Trophoblast cell (in vitro differentiated cells and primary cell): Measurements from ENCODE around the gene TSBP1.

Experiments
- DNase-seq, 2 donors: peaks; one replicate each; pipeline ENCODE4 v3.0.0-alpha.2; 2016
- H2AFZ ChIP-seq: 2 replicates; pipeline ENCODE4 v1.6.1; 2013; ENCODE audit warnings: low read length, moderate library complexity, mild to moderate bottlenecking; ENCODE audit not compliant: insufficient read depth, poor library complexity
- H2AK5ac ChIP-seq: 2 replicates; pipeline ENCODE4 v1.6.1; 2013; ENCODE audit warnings: mild to moderate bottlenecking, low read length
- H2BK120ac ChIP-seq: 2 replicates; pipeline ENCODE4 v1.6.1; 2013; ENCODE audit warnings: low read length, mild to moderate bottlenecking, moderate library complexity; ENCODE audit not compliant: insufficient read depth, poor library complexity
- H2BK12ac ChIP-seq: 2 replicates; pipeline ENCODE4 v1.6.1; 2013; ENCODE audit warnings: mild to moderate bottlenecking, low read length, moderate library complexity
- H2BK5ac ChIP-seq: 2 replicates; pipeline ENCODE4 v1.6.1; 2013; ENCODE audit warnings: low read length, low read depth, moderate library complexity, mild to moderate bottlenecking; ENCODE audit not compliant: poor library complexity
- H3K14ac ChIP-seq: 2 replicates; pipeline ENCODE4 v1.6.1; 2013; ENCODE audit warnings: mild to moderate bottlenecking, low read length
- H3K18ac ChIP-seq: 2 replicates; pipeline ENCODE4 v1.6.1; 2013; ENCODE audit warnings: mild to moderate bottlenecking, low read length
- H3K23ac ChIP-seq: 2 replicates; pipeline ENCODE4 v1.6.1; 2013; ENCODE audit warnings: low read length
- H3K27ac ChIP-seq: 2 replicates; pipeline ENCODE4 v1.5.1; 2013; ENCODE audit warnings: low read depth, mild to moderate bottlenecking, inconsistent platforms, low read length, moderate library complexity
- H3K27me3 ChIP-seq: 2 replicates; pipeline ENCODE4 v1.6.1; 2013; ENCODE audit warnings: inconsistent platforms, mild to moderate bottlenecking, low read length, moderate library complexity; ENCODE audit not compliant: insufficient read depth
- H3K36me3 ChIP-seq, 2 experiments: 1 replicate in 1 of 2; 2 replicates in 1 of 2; pipeline ENCODE4 v1.6.1; 2013; ENCODE audit warnings: low read length in 2 of 2, mild to moderate bottlenecking in 2 of 2, moderate library complexity in 1 of 2; ENCODE audit not compliant: insufficient read depth in 2 of 2, control insufficient read depth in 1 of 2
- H3K4ac ChIP-seq: 2 replicates; pipeline ENCODE4 v1.6.1; 2013; ENCODE audit warnings: low read depth, mild to moderate bottlenecking, low read length, moderate library complexity
- H3K4me1 ChIP-seq, 2 experiments: 1 replicate in 1 of 2; 2 replicates in 1 of 2; pipeline ENCODE4 v1.6.1; 2013; ENCODE audit warnings: low read length in 2 of 2, mild to moderate bottlenecking in 2 of 2, moderate library complexity in 1 of 2; ENCODE audit not compliant: insufficient read depth in 2 of 2, control insufficient read depth in 1 of 2
- H3K4me2 ChIP-seq: 2 replicates; pipeline ENCODE4 v1.6.1; 2013; ENCODE audit warnings: inconsistent platforms, mild to moderate bottlenecking, low read length, moderate library complexity
- H3K4me3 ChIP-seq: 2 replicates; pipeline ENCODE4 v1.5.1; 2013; ENCODE audit warnings: mild to moderate bottlenecking, low read depth, low read length, inconsistent platforms
- H3K79me1 ChIP-seq: one replicate; pipeline ENCODE4 v1.6.1; 2013; ENCODE audit warnings: low read length
- H3K79me2 ChIP-seq: 2 replicates; pipeline ENCODE4 v1.6.1; 2013; ENCODE audit warnings: low read length, mild to moderate bottlenecking; ENCODE audit not compliant: control insufficient read depth, insufficient read depth, poor library complexity
- H3K9ac ChIP-seq: 2 replicates; pipeline ENCODE4 v1.6.1; 2013; ENCODE audit warnings: mild to moderate bottlenecking, low read length
- H3K9me3 ChIP-seq: 2 replicates; pipeline ENCODE4 v1.6.1; 2013; ENCODE audit warnings: low read depth, mild to moderate bottlenecking, control low read depth, inconsistent platforms, low read length; ENCODE audit not compliant: insufficient read depth
- H4K12ac ChIP-seq: 2 replicates; pipeline ENCODE4 v1.6.1; 2013; ENCODE audit warnings: low read depth, mild to moderate bottlenecking, low read length, moderate library complexity
- H4K8ac ChIP-seq: 2 replicates; pipeline ENCODE4 v1.6.1; 2013; ENCODE audit warnings: low read depth, mild to moderate bottlenecking, low read length, moderate library complexity
- H4K91ac ChIP-seq: one replicate; pipeline ENCODE4 v1.6.1; 2013; ENCODE audit warnings: low read depth, mild to moderate bottlenecking, low read length, moderate library complexity
- WGBS: extraction: QIAGEN DNeasy Blood & Tissue Kit; methylation state at CpG from one replicate; pipeline ENCODE4 v1.1.7; 2013; ENCODE audit warnings: missing lambda C conversion rate; ENCODE audit not compliant: insufficient read length, insufficient coverage; ENCODE audit errors: extremely low coverage; 5-methylcytosine and 5-hydroxymethylcytosine counted together

TSBP1 gene

DNA sequence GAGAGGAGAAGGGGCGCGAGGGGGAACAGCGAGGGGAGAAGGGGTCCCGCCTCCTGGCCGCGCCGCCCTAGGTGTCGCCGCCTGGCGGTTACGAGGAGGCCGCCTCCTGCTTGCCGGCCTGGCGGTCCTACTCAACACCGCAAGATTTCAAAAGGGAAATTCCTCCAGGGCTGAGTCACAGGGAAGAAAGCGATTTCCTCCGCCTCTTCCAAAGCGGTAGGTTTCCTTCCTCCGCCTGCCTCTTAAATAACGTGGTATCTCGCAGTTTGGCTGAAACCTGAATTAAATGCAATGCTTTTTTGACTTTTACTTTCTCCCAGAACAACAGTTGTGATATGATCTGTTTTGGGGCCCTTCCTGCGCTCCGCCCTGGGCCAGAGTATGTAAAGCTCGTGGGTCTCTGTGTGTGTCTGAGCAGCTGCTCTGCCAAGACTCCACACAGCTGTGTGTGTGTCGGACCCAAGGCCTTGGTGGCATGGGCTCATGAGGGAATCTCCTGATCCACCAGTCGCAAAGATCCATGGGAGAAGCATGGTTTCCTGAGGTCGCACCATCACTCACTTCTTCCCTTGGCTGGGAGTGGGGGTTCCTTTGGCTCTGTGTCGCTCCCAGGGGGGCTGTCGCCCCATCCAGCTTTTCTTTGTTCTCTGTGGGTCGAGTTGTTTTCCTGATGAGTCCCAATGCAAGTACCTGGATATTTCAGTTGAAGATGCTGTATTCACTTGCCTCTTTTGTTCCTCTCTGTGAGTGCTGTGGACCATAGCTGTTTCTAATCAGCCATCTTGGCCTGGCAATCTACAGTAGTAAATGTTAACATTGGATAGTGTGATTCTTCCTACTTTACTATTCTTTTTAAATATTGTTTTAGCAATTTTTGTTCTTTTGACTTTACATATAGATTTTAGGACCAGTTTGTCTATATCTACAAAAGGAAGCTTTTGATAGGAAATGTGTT lies 116.2 kb downstream of the TSBP1 start:
- H3K9ac ChIP-seq, result peak overlapping the region; percentile 54
- peak overlapping the region; percentile 50 for H4K91ac ChIP-seq
- peak; percentile 84 to 92 for DNase-seq
- H3K4me1 ChIP-seq, result peaks cover 4 to 7% of the 10 kb centered on the region in 2 experiments
- peaks cover 3% of the 10 kb centered on the region for H3K79me1 ChIP-seq
- H4K8ac ChIP-seq, result peak overlapping the region; percentile 67
- no peaks in the 10 kb centered on the region for H3K79me2 ChIP-seq
- H3K4me3 ChIP-seq, result peak overlapping the region; percentile 59
- no peak overlapping the region for H2AK5ac ChIP-seq
- H3K27ac ChIP-seq, result peak overlapping the region; percentile 1
- no peak overlapping the region for H3K23ac ChIP-seq
- H3K14ac ChIP-seq, result peak overlapping the region; percentile 13
- no peaks in the 10 kb centered on the region for H3K9me3 ChIP-seq
- no peak overlapping the region for H2BK5ac ChIP-seq
- H4K12ac ChIP-seq, result peak overlapping the region; percentile 45
- H3K4me2 ChIP-seq, result peak overlapping the region; percentile 70
- no peaks in the 10 kb centered on the region for H3K36me3 ChIP-seq
- H2AFZ ChIP-seq, result peak overlapping the region; percentile 61
- no peak overlapping the region for H3K18ac ChIP-seq
- peak overlapping the region; percentile 21 for H2BK120ac ChIP-seq
- no peaks in the 10 kb centered on the region for H3K27me3 ChIP-seq
- no peak overlapping the region for H3K4ac ChIP-seq
- H2BK12ac ChIP-seq, result no peak overlapping the region
- no CpG with 5 or more reads among the region's 30 CpGs for WGBS

DNA sequence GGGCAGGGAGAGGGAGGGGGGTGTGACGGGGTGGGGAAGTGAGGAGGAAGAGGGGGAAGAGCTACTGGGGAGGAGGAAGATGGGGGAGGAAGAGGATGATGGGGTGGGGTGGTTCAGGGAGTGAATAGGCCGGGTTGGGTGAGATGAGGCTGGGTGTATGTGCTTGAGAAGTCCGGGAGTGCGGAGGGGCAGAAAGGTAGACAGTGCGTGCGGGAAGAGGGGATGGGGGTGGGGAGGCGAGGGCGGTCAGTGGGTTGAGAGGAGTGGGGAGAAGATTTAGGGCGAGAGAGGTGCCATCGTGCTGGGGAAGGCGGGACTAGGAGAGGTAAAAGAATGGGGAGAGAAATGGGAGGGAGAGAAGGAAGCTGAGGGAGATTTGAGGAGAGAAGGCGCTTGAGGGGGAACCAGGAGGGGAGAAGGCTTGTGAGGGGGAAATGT lies 116.9 kb downstream of the TSBP1 start:
- H3K18ac ChIP-seq, result no peak overlapping the region
- H3K79me1 ChIP-seq, result peaks cover 3% of the 10 kb centered on the region
- no peak overlapping the region for H3K9ac ChIP-seq
- peak overlapping the region; percentile 50 for H4K91ac ChIP-seq
- WGBS, result no CpG with 5 or more reads among the region's 12 CpGs
- H3K4ac ChIP-seq, result no peak overlapping the region
- H2BK120ac ChIP-seq, result peak overlapping the region; percentile 14
- H4K8ac ChIP-seq, result peak overlapping the region; percentile 67
- H3K23ac ChIP-seq, result no peak overlapping the region
- H2AK5ac ChIP-seq, result no peak overlapping the region
- no peaks in the 10 kb centered on the region for H3K79me2 ChIP-seq
- peak overlapping the region; percentile 59 for H3K4me3 ChIP-seq
- no peak overlapping the region for H2BK12ac ChIP-seq
- H2AFZ ChIP-seq, result peak overlapping the region; percentile 61
- H3K27me3 ChIP-seq, result no peaks in the 10 kb centered on the region
- H4K12ac ChIP-seq, result peak overlapping the region; percentile 45
- peak overlapping the region; percentile 70 for H3K4me2 ChIP-seq
- no peaks in the 10 kb centered on the region for H3K36me3 ChIP-seq
- peak overlapping the region; percentile 41 for H3K14ac ChIP-seq
- no peak for DNase-seq
- peaks cover 4 to 7% of the 10 kb centered on the region in 2 experiments for H3K4me1 ChIP-seq
- H3K9me3 ChIP-seq, result no peaks in the 10 kb centered on the region
- H3K27ac ChIP-seq, result no peak overlapping the region
- H2BK5ac ChIP-seq, result no peak overlapping the region

DNA sequence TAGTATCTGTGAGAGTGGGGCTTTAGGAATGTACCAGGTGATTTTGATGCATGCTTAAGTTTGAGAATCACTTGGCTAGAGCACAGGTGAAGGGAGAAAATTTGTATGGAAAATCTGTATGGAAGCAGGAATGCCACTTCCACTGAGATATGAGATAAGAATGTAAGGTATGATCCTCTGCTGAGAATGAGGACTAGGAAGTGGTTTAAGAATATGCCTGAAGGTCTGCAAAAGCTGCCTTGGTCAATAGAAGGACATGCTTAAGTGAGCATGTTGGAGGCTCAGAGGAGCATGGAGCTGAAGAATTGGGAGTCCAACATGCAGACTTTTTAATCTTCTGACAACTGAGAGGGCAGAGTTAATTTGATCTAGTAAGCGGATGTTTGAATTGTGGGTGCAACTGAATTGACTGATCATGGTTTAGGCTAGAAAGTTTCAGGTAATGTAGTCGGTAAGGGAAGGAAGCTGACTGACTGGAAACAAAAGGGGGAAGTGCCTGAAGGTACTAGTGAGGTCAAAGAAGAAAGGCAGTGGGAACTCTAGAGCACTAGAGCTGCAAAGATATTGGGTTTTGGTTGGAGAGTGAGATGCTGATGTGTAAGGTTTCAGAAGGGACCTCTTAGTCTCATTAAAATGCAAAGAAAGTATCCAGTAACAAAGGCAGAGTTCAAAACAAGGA lies 119.2 kb downstream of the TSBP1 start:
- Histone ChIP-seq H3K23ac (no peak overlapping the region), H3K9ac (no peak overlapping the region), H4K12ac (no peak overlapping the region), H3K18ac (no peak overlapping the region), H3K14ac (no peak overlapping the region), H3K79me2 (no peaks in the 10 kb centered on the region), H3K4me1 (peaks cover 4 to 7% of the 10 kb centered on the region in 2 experiments), H3K9me3 (peaks cover 3% of the 10 kb centered on the region), H4K91ac (no peak overlapping the region), H3K27ac (no peak overlapping the region), H2AFZ (no peak overlapping the region), H3K4me2 (no peak overlapping the region), H4K8ac (no peak overlapping the region), H2AK5ac (no peak overlapping the region), H2BK120ac (no peak overlapping the region), H3K36me3 (no peaks in the 10 kb centered on the region), H3K4me3 (no peak overlapping the region), H2BK5ac (no peak overlapping the region), H2BK12ac (no peak overlapping the region), H3K4ac (no peak overlapping the region), H3K27me3 (no peaks in the 10 kb centered on the region), H3K79me1 (peaks cover 3% of the 10 kb centered on the region)
- WGBS, result no CpG with 5 or more reads among the region's 2 CpGs
- DNase-seq, result peak in 1 of 2 donors; percentile 51

DNA sequence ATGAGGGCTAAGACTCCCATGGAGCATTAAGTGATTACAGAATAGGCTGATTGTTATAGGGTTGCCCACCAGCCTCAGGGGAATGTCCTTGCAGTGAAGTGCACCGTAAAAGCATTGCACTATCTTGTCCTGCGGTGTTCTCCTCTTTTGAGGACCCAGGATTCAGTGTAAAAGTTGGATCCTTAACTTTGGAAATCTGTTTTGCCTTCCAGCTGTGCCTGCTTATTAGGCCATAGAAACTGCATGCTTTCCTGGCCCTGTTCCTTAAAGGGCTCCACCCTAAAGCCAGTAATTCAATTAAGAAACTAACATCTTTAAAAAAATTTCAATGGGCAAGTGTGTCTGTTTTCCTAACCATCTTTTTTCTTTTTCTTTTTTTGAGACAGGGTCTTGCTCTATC lies 122.4 kb downstream of the TSBP1 start:
- Histone ChIP-seq H3K27ac (no peak overlapping the region), H3K9me3 (peaks cover 3% of the 10 kb centered on the region), H3K4ac (no peak overlapping the region), H4K12ac (no peak overlapping the region), H2BK120ac (no peak overlapping the region), H2BK12ac (no peak overlapping the region), H3K14ac (no peak overlapping the region), H3K27me3 (no peaks in the 10 kb centered on the region), H3K4me2 (no peak overlapping the region), H3K4me3 (no peak overlapping the region), H4K91ac (no peak overlapping the region), H3K9ac (no peak overlapping the region), H3K18ac (no peak overlapping the region), H3K79me2 (no peaks in the 10 kb centered on the region), H2AK5ac (no peak overlapping the region), H3K79me1 (no peaks in the 10 kb centered on the region), H4K8ac (no peak overlapping the region), H2AFZ (no peak overlapping the region), H3K4me1 (no peaks in the 10 kb centered on the region), H3K36me3 (no peaks in the 10 kb centered on the region), H3K23ac (no peak overlapping the region), H2BK5ac (no peak overlapping the region)
- no CpG with 5 or more reads among the region's 2 CpGs for WGBS
- DNase-seq, result no peak
